ENCODE data around the gene CRAMP1.

CRAMP1 gene

DNA sequence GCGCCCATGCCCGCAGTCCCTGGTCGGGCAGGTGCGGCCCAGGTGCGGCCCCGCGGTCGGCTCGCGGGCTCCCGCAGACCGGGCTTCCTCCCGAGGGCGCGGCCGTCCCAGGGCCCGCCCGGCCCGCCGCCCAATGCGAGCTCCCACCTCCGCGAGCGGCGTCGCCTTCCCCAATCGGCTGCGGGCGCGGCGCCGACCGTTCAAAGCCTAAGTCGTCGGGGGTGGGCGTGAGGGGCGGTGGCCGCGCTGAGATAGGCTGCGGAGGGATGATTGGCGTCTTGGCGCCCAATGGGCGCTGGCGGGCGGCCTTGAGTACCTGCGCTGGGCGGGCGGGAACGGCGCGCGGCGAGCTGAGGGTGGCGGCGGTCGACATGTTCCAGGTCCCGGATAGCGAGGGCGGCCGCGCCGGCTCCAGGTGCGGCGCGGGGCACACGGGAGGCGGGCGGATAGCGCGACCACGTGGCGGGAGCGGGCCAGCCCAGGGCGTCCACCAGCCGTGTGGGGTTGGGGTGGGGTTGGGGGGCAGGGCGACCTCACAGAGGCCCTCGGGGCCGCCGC, 65.9 kb downstream of the CRAMP1 start, which contains the start of gene JPT2:
Gene JPT2 (plus strand): TSS at position 338 of the 558 bp plus-strand sequence. CDS start 34 bp downstream, at position 372.
- DNase-seq (ENCODE audit: low read depth in 1 of 2, low spot score in 1 of 2): peak; percentile 90 to 94

DNA sequence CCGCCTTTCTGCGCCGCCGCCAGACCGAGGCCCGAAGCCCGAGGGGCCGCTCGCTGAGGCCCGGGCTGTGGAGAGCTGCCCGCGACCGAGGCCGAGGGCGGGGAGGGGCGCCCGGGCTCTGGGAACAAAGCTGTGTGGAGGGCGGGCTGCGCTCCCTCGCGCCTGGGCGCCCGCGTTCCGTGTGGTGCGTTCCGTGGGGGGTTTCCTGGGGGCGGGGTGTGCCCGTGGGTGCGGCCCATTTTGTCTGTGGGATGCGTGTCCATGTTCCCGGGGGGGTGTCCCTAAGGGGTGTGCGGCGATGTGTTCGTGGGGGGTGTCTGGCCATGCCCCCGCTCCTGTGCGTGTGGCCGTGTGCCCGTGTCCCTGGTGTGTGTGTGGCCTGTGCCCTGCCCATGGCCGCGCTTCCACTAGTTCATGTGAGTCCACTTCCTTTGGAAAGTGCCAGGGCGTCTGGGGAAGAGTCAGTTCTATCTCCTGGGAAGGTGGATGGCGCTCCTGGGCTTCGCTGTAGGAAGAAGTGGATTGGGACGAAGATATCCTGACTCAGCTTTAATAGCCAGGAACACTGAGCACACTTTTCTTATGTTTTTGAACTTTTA, 66.4 kb downstream of the CRAMP1 start:
- peak; percentile 17 to 40 for DNase-seq (ENCODE audit: low read depth in 1 of 2, low spot score in 1 of 2)

DNA sequence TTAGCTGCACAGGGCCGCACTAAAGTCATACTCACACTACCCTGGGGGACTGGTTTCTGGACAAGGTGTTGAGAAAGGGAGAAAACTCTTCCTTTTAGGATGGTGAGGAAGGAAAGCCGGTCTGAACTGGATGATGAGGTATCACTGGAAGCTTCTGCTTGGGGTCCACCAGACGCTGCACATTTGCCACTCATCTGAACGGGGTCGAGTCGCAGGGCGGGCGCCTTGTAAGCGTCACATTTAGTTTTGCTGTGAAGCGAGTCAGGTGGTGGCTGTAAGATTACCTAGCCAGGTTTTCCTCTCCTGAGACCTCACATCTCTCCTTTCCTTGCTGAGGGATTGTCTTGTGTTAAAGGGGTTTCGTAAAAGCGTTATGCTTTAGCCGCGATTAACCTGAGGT, 68.2 kb downstream of the CRAMP1 start:
- DNase-seq (ENCODE audit: low read depth in 1 of 2, low spot score in 1 of 2): no peak

DNA sequence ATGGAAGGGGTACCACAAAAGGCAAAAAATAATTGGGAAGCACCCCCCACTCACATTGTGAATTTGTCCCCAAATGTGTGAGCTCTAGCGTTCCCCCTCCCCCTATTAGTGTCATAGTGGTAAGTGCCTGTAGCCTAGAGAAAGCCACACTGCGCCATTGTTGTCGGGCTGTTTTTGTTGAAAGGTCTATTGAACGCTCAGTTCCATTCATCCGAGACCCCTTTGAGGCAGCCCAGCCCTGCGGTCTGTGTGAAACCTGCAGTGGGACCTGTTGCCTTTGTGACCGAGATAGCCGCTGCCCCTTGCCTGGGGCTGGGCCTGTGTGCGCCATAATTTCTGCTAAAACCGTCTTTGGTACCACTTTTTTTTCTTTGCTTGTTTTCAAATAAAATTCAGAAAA, 68.9 kb downstream of the CRAMP1 start:
- DNase-seq (ENCODE audit: low read depth in 1 of 2, low spot score in 1 of 2): no peak

DNA sequence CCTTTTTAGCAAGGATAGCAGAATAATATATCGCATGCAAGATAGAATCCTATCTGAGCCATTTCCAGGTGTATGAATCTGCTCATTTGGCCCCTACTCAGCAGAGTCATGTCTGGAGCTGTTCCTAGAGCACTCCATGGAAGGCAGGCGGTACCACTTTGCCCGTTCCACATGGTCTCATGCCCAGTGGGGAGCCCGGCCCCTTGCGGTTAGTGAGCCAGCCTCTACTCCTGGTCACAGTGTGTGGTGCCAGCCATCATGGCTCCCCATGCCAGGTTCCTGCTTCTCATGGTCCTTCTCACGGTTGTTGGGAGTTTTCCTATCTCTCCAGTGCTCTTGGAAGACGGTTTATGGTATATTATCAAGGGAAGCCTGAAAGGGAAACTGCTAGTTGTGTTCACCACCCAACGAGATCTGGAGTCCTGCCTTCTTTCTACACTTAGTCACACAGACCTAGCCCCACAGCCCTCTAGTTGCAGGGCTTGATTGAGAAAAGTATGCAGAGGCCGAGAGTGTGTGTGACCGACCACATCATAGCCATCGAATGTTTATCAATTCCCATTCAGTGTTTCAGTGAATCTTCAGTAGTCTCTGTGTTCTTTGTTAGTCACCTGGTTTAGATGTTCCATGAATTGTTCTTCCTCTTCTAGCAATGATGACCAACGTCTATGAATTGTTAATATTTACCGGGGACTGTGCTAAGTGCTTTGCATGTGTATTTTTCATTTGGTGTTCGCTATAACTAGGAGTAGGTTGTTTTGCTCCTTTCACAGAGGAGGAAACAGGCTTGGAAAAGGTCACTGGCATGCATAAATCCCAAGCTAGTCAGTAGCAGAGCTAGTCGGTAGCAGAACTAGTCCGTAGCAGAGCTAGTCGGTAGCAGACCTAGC, 75.5 kb downstream of the CRAMP1 start:
- no peak for DNase-seq (ENCODE audit: low read depth in 1 of 2, low spot score in 1 of 2)

DNA sequence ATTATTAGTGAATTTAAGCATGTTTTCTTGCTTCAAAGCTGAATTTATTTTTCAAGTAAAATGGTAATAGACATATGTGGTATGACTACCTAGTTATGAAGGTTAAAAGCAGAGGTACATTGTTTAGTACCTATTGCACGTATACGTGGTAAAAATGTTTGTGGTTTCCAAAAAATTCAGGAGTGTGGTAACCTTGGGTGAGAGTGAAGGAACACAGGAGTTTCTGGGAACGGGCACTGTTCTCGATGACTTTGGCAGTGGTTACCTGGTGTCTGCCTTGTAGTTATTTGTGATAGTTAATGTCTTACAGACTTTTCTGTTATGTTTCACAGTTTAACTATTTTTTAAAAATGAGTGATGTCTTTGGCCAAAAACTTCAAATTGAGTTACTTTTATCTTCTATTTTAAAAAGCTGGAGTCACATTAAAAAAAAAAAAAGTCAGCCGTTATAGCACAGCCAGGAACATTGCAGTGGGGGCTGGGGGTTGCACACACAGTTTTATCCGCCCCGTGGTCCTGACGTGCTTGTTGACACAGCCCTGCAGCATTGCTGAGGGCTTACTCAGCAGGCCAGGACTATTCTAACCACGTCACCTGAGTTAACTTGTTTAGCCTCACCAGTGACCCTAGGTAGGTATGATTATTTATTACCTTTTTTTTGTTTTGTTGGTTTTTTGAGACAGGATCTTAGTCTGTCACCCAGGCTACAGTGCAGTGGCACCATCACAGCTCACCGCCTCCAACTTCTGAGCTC, 76.8 kb downstream of the CRAMP1 start:
- DNase-seq (ENCODE audit: low read depth in 1 of 2, low spot score in 1 of 2): no peak

DNA sequence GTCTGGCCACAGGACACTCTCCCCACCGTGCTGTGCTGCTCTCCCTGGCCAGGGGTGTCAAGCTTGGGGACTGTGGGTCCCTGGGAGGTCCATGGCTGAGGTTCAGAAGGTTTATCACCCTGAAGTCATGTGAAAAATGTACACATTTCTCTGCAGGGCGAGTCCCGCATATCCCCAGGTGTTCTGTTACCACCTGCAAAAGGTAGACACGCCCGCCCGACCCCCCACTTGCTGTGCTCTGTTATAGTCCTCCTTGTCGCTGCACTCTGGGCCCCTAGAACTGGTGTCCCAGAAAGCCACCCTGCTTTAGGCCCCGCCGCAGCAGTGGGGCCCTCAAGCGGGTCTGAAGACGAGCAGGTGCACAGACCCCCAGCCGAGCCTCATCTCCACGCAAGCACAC, 77.7 kb downstream of the CRAMP1 start:
- no peak for DNase-seq (ENCODE audit: low read depth in 1 of 2, low spot score in 1 of 2)

DNA sequence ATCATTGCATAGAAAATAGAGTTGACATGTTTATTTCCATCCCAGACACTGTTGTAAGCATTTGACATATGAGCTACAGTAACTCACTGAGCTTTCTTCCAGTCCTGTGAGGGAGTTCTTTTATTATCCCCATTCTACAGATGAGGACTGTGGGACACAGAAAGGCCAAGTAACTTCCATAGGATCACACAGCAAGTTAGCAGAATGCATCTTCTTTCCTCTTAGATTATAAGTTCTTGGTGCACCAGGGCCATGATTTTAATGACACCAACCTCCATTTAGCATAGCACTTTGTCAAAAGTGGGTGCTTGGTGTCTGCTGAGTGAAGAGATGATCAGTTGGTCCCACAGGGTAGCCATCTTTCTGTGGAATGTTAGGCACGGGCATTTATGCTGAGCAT, 78.7 kb downstream of the CRAMP1 start:
- no peak for DNase-seq (ENCODE audit: low read depth in 1 of 2, low spot score in 1 of 2)

DNA sequence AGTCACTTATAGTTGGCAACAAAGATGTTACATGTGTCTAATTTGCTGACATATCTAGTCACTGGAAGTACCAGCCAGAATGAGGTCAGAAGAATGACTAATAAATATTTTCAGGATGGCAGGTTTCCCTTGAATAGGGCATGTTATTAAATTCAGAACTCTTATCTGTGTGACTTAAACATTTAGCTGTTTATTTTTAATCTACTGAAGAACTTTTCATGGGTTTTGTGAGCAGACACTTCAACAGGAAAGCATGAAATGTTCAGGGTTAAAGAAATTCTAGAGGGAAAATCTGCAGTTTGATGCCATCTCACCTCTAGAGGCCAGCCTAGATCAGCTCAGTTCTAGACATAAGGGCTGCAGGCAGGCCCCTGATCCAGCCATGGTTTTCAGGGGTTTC, 79.1 kb downstream of the CRAMP1 start:
- DNase-seq (ENCODE audit: low read depth in 1 of 2, low spot score in 1 of 2): no peak

DNA sequence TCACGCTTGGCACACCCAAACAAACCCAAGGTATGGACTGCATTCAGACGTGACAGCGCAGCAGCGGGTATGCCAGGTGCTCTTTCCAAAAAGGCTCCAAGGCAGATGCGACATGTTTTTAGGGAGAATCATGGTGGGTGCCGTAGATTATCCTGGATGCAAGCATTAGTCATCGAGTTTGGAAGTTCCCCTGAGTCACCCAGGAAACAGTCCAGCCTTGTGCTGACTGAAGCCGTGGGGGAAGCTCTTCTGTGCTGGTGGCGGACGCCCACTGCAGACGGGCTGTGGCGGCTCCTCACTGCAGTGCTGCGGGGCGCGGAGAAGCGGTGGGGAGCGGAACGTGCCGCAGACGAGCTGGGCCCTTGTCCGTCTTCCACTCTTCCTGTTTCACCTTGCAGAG, 79.8 kb downstream of the CRAMP1 start:
- DNase-seq (ENCODE audit: low read depth in 1 of 2, low spot score in 1 of 2): no peak

DNA sequence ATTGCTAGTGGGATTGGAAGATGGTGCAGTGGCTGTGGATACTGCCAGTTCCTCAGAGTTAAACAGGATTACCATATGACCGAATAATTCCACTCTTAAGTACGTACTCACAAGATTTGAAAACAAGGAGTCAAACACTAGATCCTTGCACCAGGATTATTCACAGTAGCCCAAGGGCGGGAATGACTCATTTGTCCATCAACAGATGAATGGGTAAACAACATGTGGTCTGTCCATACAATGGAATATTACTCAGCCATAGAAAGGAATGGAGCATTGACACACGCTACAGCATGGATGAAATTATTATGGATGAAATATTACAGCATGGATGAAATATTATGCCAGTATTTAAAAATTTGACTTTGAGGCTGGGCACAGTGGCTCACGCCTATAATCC, 84.7 kb downstream of the CRAMP1 start:
- DNase-seq (ENCODE audit: low read depth in 1 of 2, low spot score in 1 of 2): no peak

DNA sequence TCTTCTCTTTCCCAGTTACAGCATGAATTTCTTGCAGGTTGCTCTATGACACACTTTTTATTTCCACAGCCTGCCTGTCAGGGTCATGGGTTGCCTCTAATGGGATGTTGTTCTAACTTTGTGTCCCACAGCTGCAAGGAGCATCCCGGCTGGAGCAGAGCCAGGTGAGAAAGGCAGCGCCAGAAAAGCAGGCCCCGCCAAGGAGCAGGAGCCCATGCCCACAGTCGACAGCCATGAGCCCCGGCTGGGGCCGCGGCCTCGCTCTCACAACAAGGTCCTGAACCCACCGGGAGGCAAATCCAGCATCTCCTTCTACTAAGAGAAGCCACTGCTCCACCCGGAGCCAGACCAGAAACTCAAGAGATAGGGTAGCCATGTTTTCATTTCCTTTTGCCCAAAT, 86.5 kb downstream of the CRAMP1 start:
- DNase-seq (ENCODE audit: low read depth in 1 of 2, low spot score in 1 of 2): no peak

DNA sequence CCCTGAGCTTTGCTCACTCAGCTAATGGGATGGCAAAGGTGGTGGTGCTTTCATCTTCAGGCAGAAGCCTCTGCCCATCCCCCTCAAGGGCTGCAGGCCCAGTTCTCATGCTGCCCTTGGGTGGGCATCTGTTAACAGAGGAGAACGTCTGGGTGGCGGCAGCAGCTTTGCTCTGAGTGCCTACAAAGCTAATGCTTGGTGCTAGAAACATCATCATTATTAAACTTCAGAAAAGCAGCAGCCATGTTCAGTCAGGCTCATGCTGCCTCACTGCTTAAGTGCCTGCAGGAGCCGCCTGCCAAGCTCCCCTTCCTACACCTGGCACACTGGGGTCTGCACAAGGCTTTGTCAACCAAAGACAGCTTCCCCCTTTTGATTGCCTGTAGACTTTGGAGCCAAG, 88.1 kb downstream of the CRAMP1 start:
- no peak for DNase-seq (ENCODE audit: low read depth in 1 of 2, low spot score in 1 of 2)

DNA sequence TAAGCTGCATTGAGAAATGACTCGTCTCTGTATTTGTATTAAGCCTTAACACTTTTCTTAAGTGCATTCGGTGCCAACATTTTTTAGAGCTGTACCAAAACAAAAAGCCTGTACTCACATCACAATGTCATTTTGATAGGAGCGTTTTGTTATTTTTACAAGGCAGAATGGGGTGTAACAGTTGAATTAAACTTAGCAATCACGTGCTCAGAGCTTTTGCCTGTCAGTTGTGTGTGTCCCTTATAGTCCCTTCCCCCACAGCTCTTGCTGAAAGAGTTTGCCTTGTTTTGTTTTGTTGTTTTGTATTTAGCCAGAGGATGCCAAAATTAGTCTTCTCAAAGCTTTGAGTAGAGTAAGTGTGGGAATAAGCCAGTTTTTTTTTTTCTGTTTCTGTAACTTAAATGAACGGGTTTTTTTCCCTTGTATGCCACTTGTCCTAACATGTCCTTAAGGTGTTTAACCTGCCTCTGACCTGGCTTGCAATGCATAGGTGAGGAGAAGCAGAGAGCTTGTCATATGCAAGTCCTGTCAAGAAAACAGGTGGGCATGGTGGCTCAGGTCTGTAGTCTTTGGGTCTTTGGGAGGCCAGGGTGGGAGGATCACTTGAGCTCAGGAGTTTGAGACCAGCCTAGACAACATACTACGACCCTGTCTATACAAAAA, 89.2 kb downstream of the CRAMP1 start:
- no peak for DNase-seq (ENCODE audit: low read depth in 1 of 2, low spot score in 1 of 2)

DNA sequence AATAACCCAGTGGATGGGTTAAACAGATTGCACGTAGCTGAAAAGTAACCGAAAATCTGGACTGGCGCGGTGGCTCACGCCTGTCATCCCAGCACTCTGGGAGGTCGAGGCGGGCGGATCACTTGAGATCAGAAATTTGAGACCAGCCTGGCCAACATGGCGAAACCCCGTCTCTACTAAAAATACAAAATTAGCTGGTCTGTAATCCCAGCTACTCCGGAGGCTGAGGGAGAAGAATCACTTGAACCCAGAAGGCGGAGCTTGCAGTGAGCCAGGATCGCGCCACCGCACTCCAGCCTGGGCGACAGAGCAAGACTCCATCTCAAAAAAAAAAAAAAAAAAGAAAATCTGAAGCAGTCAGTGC, 93.1 kb downstream of the CRAMP1 start:
- peak in 1 of 2 donors; percentile 6 for DNase-seq (ENCODE audit: low read depth in 1 of 2, low spot score in 1 of 2)

DNA sequence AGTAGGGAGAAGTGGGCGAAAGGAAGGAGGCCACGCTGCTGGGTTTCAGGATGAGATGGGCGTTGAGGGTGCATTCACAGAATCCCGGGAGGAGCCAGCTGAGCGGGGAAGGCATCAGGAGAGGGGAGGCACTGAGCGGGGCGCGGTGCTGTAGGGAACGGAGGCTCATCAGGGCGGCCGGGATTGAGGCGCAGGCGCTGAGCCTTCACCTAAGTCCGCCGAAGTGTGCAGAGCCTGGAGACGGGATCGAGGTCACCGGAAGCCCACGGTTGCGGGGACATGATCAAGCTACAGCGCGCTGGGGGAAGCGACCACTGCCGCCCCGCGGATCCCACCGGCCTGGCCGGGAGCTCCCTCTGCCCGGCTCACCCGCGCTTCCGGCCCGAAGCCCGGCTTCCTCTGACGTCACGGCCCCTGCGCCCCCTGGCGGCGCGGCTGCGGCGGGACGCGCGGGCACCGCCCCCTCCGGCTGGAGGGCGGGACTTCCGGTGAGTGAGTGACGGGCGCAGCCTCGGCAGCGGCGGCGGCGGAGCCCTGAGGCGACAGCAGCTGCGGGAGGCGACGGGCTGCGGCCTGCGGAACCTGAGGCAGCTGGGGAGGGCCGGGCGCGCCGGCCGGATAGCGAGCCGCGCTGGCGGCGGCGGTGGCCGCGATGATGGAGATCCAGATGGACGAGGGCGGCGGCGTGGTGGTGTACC, 93.7 kb downstream of the CRAMP1 start, which contains the start of gene MAPK8IP3:
Gene MAPK8IP3 (plus strand): TSS at position 508 of the 698 bp plus-strand sequence. CDS start 145 bp downstream, at position 653.
- peak; percentile 92 to 94 for DNase-seq (ENCODE audit: low read depth in 1 of 2, low spot score in 1 of 2)

DNA sequence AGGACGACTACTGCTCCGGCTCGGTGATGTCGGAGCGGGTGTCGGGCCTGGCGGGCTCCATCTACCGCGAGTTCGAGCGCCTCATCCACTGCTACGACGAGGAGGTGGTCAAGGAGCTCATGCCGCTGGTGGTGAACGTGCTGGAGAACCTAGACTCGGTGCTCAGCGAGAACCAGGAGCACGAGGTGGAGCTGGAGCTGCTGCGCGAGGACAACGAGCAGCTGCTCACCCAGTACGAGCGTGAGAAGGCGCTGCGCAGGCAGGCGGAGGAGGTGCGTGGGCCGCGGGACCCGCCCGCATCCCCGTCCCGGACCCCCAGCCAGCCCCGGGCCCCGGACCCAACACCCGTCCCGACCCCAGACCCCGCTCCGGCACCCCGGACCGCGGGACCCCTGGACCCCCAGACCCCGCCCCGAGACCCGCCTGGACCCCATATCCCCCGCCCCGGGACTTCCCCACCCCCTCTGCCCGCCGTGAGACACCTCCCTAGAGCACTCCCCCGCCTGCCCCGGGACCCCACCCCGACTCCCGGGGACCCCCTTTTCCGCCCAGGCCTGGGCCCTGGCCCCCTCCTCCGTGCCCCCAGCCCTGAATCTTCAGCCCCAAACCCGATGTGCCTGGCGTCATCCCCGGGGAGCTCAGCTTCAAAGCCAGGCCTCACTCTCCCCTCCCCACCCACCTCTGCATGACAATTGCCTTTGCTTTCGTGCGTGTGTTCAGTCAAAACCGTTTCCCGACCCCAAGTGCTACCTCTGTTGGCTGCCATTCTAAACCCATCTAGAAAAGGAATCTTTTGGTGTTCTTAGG, 94.4 kb downstream of the CRAMP1 start:
- DNase-seq (ENCODE audit: low read depth in 1 of 2, low spot score in 1 of 2): peak in 1 of 2 donors; percentile 9

DNA sequence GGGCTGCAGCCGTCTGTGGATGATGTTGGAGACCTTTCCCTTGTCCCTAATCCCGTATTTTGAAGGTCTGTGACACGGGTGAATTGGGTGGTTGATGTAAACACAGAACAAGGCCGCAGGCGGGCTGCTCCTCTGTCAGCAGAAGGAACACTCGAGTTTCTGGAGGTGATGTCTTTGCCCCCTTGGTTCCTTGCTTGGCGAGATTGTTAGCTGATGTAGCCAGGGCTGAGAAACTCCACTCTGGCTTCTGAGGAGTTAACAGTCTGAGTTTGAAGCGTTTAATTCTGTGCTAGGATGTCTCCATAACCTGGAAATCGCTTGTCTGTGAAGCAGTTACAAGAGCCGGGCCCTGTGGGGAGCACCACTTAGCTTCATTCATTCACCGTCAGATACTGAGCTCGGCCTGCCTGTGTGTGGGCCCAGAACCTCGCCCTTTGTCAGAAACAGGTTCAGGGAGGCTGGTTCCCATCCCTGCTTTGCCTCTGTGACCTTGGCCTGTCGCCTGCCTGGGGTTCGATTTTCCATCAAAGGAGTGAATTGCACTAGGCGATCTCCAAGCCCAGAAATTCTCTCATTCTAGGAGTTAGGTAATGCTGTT, 95.1 kb downstream of the CRAMP1 start:
- no peak for DNase-seq (ENCODE audit: low read depth in 1 of 2, low spot score in 1 of 2)

All from activated T-helper 1 cell treated with anti-CD3 and anti-CD28 coated beads, Interleukin-2, amount 50 U/mL, for 16 hours (primary cell).